Measurements from ENCODE around the gene LDLRAD1.

DNA sequence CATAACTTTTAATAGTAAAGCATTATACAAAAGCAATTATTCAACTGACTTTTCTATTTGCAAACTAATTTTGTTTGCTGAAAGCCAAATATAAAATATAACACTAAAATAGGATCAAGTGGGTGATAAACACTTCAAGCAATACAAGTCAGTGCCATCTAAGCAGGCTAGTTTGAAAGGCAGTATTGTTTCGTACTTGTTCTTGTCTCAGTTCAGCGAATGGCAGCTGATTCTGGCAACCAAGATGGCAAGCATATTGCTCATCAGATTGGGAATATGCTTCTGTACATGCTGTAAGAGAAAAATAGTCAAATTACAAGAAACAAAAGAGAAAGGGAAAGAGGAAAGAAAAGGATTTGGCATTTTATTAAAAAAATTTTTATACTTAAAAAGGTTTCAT, 27.5 kb upstream of the LDLRAD1 start:
- TF ChIP-seq, protein P1, sequence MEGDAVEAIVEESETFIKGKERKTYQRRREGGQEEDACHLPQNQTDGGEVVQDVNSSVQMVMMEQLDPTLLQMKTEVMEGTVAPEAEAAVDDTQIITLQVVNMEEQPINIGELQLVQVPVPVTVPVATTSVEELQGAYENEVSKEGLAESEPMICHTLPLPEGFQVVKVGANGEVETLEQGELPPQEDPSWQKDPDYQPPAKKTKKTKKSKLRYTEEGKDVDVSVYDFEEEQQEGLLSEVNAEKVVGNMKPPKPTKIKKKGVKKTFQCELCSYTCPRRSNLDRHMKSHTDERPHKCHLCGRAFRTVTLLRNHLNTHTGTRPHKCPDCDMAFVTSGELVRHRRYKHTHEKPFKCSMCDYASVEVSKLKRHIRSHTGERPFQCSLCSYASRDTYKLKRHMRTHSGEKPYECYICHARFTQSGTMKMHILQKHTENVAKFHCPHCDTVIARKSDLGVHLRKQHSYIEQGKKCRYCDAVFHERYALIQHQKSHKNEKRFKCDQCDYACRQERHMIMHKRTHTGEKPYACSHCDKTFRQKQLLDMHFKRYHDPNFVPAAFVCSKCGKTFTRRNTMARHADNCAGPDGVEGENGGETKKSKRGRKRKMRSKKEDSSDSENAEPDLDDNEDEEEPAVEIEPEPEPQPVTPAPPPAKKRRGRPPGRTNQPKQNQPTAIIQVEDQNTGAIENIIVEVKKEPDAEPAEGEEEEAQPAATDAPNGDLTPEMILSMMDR (IDR thresholded peaks at IDR 0.05) = no peak
- TF ChIP-seq POLR2A (IDR thresholded peaks at IDR 0.05) = no peak
